ENCODE measurements around the gene ATPAF2. TPM values are rescaled to one million over a fixed set of nuclear protein-coding genes. Genes with fewer than 3 reads are reported as not detected.

The ATPAF2 gene
- total RNA-seq, 1 donor from 2014 or later = 34.7 TPM

- H3K27me3 Mint-ChIP-seq (ENCODE audit: unreplicated experiment) = peaks cover 3% of the 10 kb centered on the region
- TF ChIP-seq CTCF (IDR thresholded peaks at IDR 0.05; ENCODE audit: partially characterized antibody, unreplicated experiment) = no peak
- peaks cover 5% of the 10 kb centered on the region for H3K4me1 Mint-ChIP-seq (ENCODE audit: low read depth, unreplicated experiment)
- H3K36me3 Mint-ChIP-seq (ENCODE audit: unreplicated experiment) = no peaks in the 10 kb centered on the region
- no peak for DNase-seq
- no peaks in the 10 kb centered on the region for H3K9me3 Mint-ChIP-seq (ENCODE audit: unreplicated experiment)
- H3K27ac Mint-ChIP-seq (ENCODE audit: unreplicated experiment) = no peak overlapping the region
- no peak overlapping the region for H3K4me3 Mint-ChIP-seq (ENCODE audit: unreplicated experiment)
Observed at GRCh38 chr17:17985153-17985552, 53.8 kb downstream of the ATPAF2 start.

DNA sequence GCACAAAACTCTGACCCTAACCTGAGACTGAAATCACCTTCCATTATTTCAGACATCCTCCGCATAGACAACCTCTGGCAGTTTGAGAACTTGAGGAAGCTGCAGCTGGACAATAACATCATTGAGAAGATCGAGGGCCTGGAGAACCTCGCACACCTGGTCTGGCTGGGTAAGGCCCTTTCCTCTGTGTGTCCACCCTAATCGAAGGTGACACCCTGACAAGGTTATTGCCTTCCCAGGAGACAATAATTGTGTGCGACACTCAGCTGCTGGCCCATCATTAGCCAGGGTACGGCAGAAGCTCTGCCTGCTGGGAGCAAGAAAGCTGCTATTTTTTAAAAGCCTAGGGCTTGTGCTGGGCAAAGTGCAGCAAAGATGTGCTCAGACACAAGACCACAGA lies 55.2 kb downstream of the ATPAF2 start:
- DNase-seq = no peak
- H3K36me3 Mint-ChIP-seq (ENCODE audit: unreplicated experiment) = no peaks in the 10 kb centered on the region
- no peak overlapping the region for H3K27ac Mint-ChIP-seq (ENCODE audit: unreplicated experiment)
- H3K4me3 Mint-ChIP-seq (ENCODE audit: unreplicated experiment) = no peak overlapping the region
- H3K9me3 Mint-ChIP-seq (ENCODE audit: unreplicated experiment) = no peaks in the 10 kb centered on the region
- H3K4me1 Mint-ChIP-seq (ENCODE audit: low read depth, unreplicated experiment) = peaks cover 1% of the 10 kb centered on the region
- TF ChIP-seq CTCF (IDR thresholded peaks at IDR 0.05; ENCODE audit: partially characterized antibody, unreplicated experiment) = no peak
- peaks cover 1% of the 10 kb centered on the region for H3K27me3 Mint-ChIP-seq (ENCODE audit: unreplicated experiment)

DNA sequence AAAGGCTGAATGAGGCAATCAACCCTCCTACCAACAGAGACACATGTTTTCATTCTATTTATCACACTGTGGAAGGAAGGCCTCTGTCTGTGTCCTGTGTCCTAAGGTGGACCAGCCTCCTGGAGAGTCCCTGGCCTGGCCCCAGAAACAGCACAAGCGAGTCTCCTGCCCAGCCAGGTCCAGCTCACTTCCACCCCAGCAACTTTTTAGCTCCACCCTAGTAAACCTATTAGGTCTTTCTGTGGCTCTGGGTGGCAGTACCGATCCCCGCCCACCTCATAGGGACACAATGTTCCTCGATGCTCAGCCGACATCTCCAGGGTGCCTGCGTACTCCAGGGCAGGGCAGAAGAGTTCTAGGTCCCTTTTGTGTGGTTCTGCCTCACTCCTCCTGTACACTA lies 55.6 kb downstream of the ATPAF2 start:
- TF ChIP-seq CTCF (IDR thresholded peaks at IDR 0.05; ENCODE audit: partially characterized antibody, unreplicated experiment) = no peak
- no peaks in the 10 kb centered on the region for H3K36me3 Mint-ChIP-seq (ENCODE audit: unreplicated experiment)
- no peak overlapping the region for H3K4me3 Mint-ChIP-seq (ENCODE audit: unreplicated experiment)
- H3K9me3 Mint-ChIP-seq (ENCODE audit: unreplicated experiment) = no peaks in the 10 kb centered on the region
- H3K4me1 Mint-ChIP-seq (ENCODE audit: low read depth, unreplicated experiment) = no peaks in the 10 kb centered on the region
- DNase-seq = no peak
- H3K27ac Mint-ChIP-seq (ENCODE audit: unreplicated experiment) = no peak overlapping the region
- H3K27me3 Mint-ChIP-seq (ENCODE audit: unreplicated experiment) = peaks cover 3% of the 10 kb centered on the region

DNA sequence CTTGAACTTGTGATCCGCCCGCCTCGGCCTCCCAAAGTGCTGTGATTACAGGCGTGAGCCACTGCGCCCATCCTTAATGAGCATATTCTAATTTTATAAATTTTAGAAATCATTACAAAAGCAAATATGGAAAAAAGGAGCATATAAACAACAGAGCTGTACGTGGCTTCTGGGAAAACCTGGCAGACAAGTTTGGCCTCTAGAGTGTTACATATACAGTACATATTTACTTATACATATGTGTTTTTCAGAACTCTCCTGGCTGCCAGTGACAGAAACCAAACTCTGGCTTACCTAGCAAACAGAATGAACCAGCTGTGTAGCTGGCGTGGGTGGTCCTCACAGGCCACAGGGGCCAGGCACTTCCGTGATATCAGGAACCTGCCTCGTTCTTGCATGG lies 56.2 kb downstream of the ATPAF2 start:
- Mint-ChIP-seq H3K27me3 (ENCODE audit: unreplicated experiment) (peaks cover 3% of the 10 kb centered on the region), H3K27ac (ENCODE audit: unreplicated experiment) (no peak overlapping the region), H3K4me1 (ENCODE audit: low read depth, unreplicated experiment) (peaks cover 2% of the 10 kb centered on the region), H3K36me3 (ENCODE audit: unreplicated experiment) (no peaks in the 10 kb centered on the region), H3K9me3 (ENCODE audit: unreplicated experiment) (no peaks in the 10 kb centered on the region), H3K4me3 (ENCODE audit: unreplicated experiment) (no peak overlapping the region)
- TF ChIP-seq CTCF (IDR thresholded peaks at IDR 0.05; ENCODE audit: partially characterized antibody, unreplicated experiment) = no peak
- DNase-seq = no peak

- Mint-ChIP-seq H3K36me3 (ENCODE audit: unreplicated experiment) (no peaks in the 10 kb centered on the region), H3K27ac (ENCODE audit: unreplicated experiment) (no peak overlapping the region), H3K9me3 (ENCODE audit: unreplicated experiment) (no peaks in the 10 kb centered on the region), H3K27me3 (ENCODE audit: unreplicated experiment) (peaks cover 3% of the 10 kb centered on the region), H3K4me3 (ENCODE audit: unreplicated experiment) (no peak overlapping the region), H3K4me1 (ENCODE audit: low read depth, unreplicated experiment) (peaks cover 5% of the 10 kb centered on the region)
- TF ChIP-seq CTCF (IDR thresholded peaks at IDR 0.05; ENCODE audit: partially characterized antibody, unreplicated experiment) = no peak
- no peak for DNase-seq
Observed at GRCh38 chr17:17981330-17981729, 57.6 kb downstream of the ATPAF2 start.
